WTC11 (cell line): ENCODE results near the gene EGFR. TPM values are rescaled to one million over a fixed set of nuclear protein-coding genes. Genes with fewer than 3 reads are reported as not detected.

Experiments used
- ATAC-seq: fragments of 200-7000 bp; cut with Tn5 transposase; 2 replicates; pipeline ENCODE4 v1.10.0; 2021; ENCODE audit warnings: mild to moderate bottlenecking, moderate library complexity
- CTCF ChIA-PET: fragments of 300-600 bp; sonication (Branson Sonifier 250); formaldehyde crosslinking; loops from one replicate; lab custom pipeline; 2021; ENCODE audit warnings: antibody characterized with exemption; lab: Charles Lee
- POLR2A ChIA-PET: fragments of 350-600 bp; sonication (Branson Sonifier 250); formaldehyde crosslinking; loops from one replicate; lab custom pipeline; 2021; ENCODE audit warnings: antibody characterized with exemption; lab: Charles Lee
- DNase-seq: peaks from one replicate; pipeline ENCODE4 v3.0.0; 2021; ENCODE audit warnings: low spot score
- H3K27ac Mint-ChIP-seq: 2 replicates; pipeline ENCODE4 v1.8.0; 2021; ENCODE audit warnings: mixed read lengths
- H3K27me3 Mint-ChIP-seq: 2 replicates; pipeline ENCODE4 v1.8.0; 2021; ENCODE audit warnings: low read depth, mild to moderate bottlenecking, moderate library complexity, mixed read lengths
- H3K36me3 Mint-ChIP-seq: 2 replicates; pipeline ENCODE4 v1.8.0; 2021; ENCODE audit warnings: mixed read lengths
- H3K4me1 Mint-ChIP-seq: 2 replicates; pipeline ENCODE4 v1.8.0; 2022; ENCODE audit warnings: mixed read lengths
- H3K4me3 Mint-ChIP-seq: 2 replicates; pipeline ENCODE4 v1.8.0; 2021; ENCODE audit warnings: mild to moderate bottlenecking, moderate library complexity, mixed read lengths
- H3K9me3 Mint-ChIP-seq: 2 replicates; pipeline ENCODE4 v1.8.0; 2021; ENCODE audit warnings: mixed read lengths
- CTCF ChIP-seq: fragments of 200-600 bp; IDR thresholded peaks from 2 replicates; pipeline ENCODE4 v1.8.0; 2022; ENCODE audit warnings: antibody characterized with exemption
- EMX1 ChIP-seq: fragments of 250-450 bp; sonication (Bioruptor Pico); IDR thresholded peaks from 2 replicates; pipeline ENCODE4 v1.8.0; 2021; ENCODE audit warnings: mild to moderate bottlenecking
- ESRRA ChIP-seq: sonication (generic); formaldehyde crosslinking; IDR thresholded peaks from 2 replicates; pipeline ENCODE4 v1.8.1; 2022; ENCODE audit warnings: mild to moderate bottlenecking, missing genetic modification reagents, borderline replicate concordance
- FOXP1 ChIP-seq: sonication (generic); formaldehyde crosslinking; IDR thresholded peaks from 2 replicates; pipeline ENCODE4 v1.8.0; 2022; ENCODE audit warnings: missing genetic modification reagents, mild to moderate bottlenecking, moderate library complexity, borderline replicate concordance
- GTF2I ChIP-seq: fragments of 250-450 bp; sonication (Bioruptor Pico); conservative IDR thresholded peaks from 2 replicates; pipeline ENCODE4 v1.4.0; 2021; ENCODE audit warnings: mild to moderate bottlenecking
- JAZF1 ChIP-seq: fragments of 250-450 bp; sonication (Bioruptor Pico); IDR thresholded peaks from 2 replicates; pipeline ENCODE4 v1.9.0; 2021; ENCODE audit warnings: moderate library complexity, mild to moderate bottlenecking, inconsistent platforms
- SOX15 ChIP-seq: fragments of 250-450 bp; sonication (Bioruptor Pico); IDR thresholded peaks from 2 replicates; pipeline ENCODE4 v1.9.0; 2021; ENCODE audit warnings: mild to moderate bottlenecking
- USF1 ChIP-seq: sonication (generic); formaldehyde crosslinking; IDR thresholded peaks from 2 replicates; pipeline ENCODE4 v1.8.0; 2022; ENCODE audit warnings: mild to moderate bottlenecking, missing genetic modification reagents
- ZNF121 ChIP-seq: sonication (generic); formaldehyde crosslinking; IDR thresholded peaks from 2 replicates; pipeline ENCODE4 v1.8.0; 2023; ENCODE audit warnings: missing genetic modification reagents
- ZNF512 ChIP-seq: sonication (generic); formaldehyde crosslinking; IDR thresholded peaks from 2 replicates; pipeline ENCODE4 v1.8.1; 2022; ENCODE audit warnings: missing genetic modification reagents, borderline replicate concordance
- total RNA-seq: library from RNA; stranded (reverse); gene quantifications from 3 replicates; pipeline ENCODE4 v1.2.3, GENCODE V29; 2021
- TF ChIP-seq, protein P1 (sequence below): sonication (generic); formaldehyde crosslinking; IDR thresholded peaks from 2 replicates; pipeline ENCODE4 v1.8.1; 2023; ENCODE audit warnings: mild to moderate bottlenecking, missing genetic modification reagents, borderline replicate concordance
- TF ChIP-seq, protein P2 (sequence below): sonication (generic); formaldehyde crosslinking; IDR thresholded peaks from 2 replicates; pipeline ENCODE4 v1.8.0; 2022; ENCODE audit warnings: mild to moderate bottlenecking, missing genetic modification reagents
- TF ChIP-seq, protein P3 (sequence below): sonication (generic); formaldehyde crosslinking; IDR thresholded peaks from 2 replicates; pipeline ENCODE4 v1.8.1; 2023; ENCODE audit warnings: mild to moderate bottlenecking, moderate library complexity, missing genetic modification reagents

EGFR gene
- total RNA-seq, 1 experiment from 2014 or later: 5.9 TPM

DNA sequence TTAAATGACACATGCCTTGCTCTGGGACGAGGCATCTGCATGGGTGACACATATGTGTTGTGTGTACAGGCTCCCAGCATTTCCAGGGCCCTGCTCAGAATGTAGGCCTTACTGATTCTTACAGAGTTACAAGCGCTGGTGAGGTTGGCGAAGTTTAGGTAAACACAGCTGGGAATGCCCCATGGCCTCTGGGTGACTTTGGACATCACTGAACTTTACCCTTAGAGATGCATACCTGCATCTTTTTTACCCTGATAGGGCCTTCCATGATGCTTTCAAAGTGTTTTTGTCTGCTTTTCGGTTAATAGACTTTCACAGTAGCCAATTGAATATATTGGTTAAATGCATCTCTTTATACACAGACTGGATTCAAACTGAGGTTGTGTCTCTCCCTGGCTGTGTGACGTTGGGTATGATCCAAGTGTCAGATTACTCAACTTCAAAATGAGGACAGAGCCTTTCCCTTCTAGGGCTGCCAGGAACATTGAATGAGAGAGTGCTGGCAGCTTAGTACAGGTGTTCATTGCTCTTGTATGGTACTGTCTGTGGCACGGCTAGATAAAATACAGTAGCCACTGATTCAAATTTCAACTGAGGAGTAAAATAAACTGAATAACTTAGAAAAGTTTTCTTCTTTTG is 29.5 kb downstream of the EGFR start (continued):
- TF ChIP-seq, protein P1, sequence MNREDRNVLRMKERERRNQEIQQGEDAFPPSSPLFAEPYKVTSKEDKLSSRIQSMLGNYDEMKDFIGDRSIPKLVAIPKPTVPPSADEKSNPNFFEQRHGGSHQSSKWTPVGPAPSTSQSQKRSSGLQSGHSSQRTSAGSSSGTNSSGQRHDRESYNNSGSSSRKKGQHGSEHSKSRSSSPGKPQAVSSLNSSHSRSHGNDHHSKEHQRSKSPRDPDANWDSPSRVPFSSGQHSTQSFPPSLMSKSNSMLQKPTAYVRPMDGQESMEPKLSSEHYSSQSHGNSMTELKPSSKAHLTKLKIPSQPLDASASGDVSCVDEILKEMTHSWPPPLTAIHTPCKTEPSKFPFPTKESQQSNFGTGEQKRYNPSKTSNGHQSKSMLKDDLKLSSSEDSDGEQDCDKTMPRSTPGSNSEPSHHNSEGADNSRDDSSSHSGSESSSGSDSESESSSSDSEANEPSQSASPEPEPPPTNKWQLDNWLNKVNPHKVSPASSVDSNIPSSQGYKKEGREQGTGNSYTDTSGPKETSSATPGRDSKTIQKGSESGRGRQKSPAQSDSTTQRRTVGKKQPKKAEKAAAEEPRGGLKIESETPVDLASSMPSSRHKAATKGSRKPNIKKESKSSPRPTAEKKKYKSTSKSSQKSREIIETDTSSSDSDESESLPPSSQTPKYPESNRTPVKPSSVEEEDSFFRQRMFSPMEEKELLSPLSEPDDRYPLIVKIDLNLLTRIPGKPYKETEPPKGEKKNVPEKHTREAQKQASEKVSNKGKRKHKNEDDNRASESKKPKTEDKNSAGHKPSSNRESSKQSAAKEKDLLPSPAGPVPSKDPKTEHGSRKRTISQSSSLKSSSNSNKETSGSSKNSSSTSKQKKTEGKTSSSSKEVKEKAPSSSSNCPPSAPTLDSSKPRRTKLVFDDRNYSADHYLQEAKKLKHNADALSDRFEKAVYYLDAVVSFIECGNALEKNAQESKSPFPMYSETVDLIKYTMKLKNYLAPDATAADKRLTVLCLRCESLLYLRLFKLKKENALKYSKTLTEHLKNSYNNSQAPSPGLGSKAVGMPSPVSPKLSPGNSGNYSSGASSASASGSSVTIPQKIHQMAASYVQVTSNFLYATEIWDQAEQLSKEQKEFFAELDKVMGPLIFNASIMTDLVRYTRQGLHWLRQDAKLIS (CRISPR knock-in tag): no peak

DNA sequence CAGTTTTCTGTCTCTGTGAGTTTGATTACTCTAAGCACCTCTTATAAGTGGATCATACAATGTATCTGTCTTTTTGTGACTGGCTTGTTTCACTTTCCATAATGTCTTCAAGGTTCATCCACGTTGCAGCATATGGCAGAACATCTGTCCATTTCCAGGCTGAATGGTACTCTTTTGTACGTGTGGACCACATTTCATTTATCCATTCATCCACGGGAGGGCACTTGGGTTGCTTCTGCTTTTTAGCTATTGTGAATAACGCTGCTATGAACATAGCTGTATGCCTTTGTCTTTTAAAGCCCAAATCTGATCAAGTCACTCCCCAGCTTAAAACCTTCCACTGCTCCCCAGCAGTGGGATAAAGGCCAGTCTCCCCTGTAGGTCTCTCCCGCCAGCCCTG is 31.5 kb downstream of the EGFR start:
- Mint-ChIP-seq H3K27me3 (no peaks in the 10 kb centered on the region; the same call in 1 of the 2 replicates), H3K36me3 (no peaks in the 10 kb centered on the region), H3K4me3 (no peak overlapping the region), H3K27ac (no peak overlapping the region), H3K4me1 (peaks cover 15% of the 10 kb centered on the region), H3K9me3 (no peaks in the 10 kb centered on the region)
- no peak for DNase-seq
- ATAC-seq: no peak
- CTCF ChIA-PET: no interaction called here
- TF ChIP-seq USF1 (no peak), ESRRA (CRISPR knock-in tag) (no peak), CTCF (no peak), GTF2I (CRISPR knock-in tag) (no peak), ZNF512 (CRISPR knock-in tag) (no peak), SOX15 (CRISPR knock-in tag) (no peak), ZNF121 (CRISPR knock-in tag) (no peak), JAZF1 (CRISPR knock-in tag) (no peak), FOXP1 (CRISPR knock-in tag) (no peak), EMX1 (CRISPR knock-in tag) (no peak)
- TF ChIP-seq, protein P2, sequence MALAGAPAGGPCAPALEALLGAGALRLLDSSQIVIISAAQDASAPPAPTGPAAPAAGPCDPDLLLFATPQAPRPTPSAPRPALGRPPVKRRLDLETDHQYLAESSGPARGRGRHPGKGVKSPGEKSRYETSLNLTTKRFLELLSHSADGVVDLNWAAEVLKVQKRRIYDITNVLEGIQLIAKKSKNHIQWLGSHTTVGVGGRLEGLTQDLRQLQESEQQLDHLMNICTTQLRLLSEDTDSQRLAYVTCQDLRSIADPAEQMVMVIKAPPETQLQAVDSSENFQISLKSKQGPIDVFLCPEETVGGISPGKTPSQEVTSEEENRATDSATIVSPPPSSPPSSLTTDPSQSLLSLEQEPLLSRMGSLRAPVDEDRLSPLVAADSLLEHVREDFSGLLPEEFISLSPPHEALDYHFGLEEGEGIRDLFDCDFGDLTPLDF: no peak
- TF ChIP-seq, protein P3, sequence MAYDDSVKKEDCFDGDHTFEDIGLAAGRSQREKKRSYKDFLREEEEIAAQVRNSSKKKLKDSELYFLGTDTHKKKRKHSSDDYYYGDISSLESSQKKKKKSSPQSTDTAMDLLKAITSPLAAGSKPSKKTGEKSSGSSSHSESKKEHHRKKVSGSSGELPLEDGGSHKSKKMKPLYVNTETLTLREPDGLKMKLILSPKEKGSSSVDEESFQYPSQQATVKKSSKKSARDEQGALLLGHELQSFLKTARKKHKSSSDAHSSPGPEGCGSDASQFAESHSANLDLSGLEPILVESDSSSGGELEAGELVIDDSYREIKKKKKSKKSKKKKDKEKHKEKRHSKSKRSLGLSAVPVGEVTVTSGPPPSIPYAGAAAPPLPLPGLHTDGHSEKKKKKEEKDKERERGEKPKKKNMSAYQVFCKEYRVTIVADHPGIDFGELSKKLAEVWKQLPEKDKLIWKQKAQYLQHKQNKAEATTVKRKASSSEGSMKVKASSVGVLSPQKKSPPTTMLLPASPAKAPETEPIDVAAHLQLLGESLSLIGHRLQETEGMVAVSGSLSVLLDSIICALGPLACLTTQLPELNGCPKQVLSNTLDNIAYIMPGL (CRISPR knock-in tag): no peak
- POLR2A ChIA-PET: no interaction called here
